ENCODE data around the gene TMEM91.

The TMEM91 gene

DNA sequence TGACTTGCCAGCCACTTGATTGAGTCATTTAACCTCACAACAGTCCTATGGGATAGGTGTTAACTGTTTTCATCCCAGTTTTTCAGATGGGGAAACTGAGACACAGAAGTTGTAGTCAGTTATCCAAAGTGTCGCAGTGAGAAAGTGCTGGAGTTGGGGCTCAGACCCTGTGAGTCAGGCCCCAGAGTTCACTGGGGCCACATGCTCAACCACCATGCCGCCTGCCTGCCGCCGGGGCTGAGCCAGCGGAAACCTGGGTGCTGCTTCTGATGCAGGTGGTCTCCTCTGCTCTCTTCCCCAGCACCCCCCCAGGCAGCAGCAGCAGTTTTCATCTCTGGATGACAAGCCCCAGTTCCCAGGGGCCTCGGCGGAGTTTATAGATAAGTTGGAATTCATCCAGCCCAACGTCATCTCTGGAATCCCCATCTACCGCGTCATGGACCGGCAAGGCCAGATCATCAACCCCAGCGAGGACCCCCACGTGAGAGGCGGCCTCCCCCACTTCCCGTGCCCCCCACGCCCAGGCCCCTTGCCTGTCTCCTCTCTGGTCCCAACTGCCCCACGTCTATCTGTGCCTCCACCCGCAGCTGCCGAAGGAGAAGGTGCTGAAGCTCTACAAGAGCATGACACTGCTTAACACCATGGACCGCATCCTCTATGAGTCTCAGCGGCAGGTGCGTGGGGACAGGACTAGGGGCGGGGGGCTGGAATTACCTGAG is 34.2 kb downstream of the TMEM91 start:
- DNase-seq = no peak

DNA sequence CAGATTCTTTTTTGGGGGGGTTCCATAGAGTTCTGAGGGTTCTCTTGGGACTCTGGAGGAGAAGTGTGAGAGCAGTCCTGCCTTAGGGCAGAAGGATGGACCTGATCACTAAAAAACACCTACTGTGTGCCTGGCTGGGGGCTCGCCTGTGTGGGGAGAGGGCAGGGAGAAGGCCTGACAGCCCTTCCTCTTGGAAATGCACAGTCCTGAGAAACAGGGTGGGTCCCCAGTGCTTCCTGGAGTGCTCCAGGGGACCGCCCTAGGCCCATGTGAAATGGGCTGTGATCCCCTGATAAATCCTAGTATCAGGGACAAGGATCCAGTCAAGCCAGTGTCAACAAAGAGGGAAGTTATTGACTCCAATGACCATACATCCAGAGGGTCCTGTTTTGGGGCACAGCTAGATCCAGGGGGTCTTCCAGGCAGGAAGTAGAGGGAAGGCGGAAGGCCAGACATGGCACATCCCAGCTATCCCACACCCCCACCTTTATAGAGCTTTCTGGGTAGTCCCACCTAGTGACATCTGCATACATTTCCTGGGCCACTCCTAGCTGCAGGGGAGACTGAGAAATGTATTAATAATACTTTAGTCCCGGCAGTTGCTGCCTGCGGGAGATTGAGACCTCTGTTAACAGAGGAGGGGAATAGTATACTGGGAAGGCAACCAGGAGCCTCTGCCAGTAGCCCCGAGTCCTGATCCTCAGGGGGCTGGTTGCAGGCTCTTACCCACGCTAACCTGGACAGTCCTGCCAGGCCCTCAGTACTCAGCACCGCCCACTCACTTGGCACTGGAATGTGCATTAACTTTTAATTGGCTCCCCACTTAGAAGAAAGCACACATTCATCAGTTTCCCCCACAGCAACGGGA is 35.0 kb downstream of the TMEM91 start:
- DNase-seq = no peak

DNA sequence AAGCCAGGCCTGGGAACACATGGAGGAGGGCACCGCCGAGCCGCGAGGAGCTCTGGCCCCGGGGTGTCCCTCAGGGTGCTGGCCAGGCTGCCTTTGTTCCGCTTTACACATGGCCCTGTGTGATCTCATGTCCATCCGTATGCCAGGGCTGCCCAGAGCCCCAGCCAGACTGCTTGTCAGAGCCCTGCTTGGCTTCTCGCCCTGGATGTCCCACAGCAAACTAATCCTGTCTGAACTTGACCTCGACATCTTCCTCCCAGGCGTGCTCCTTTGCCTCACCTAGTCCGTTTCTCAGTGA is 35.6 kb downstream of the TMEM91 start:
- peak in 43 of 56 donors; percentile 1 to 80 (median 42) for DNase-seq

DNA sequence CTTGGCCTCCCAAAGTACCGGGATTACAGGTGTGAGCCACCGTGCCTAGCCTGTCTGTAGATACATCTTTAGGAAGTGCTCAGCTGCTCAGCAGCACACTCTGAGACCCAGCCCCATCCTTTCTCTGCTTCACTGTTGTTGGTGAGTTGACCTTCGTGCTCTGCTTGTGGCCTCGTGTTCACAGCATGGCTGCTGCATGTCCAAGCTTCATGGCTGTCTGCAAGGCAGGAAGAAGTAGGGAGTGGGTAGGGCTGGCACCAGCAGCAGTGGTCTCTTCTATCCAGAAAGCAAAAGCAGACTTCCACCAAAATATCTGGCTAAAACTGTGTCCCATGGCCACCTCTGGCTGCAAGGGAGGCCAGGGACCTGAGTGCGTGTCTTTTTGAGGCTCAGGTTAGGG is 36.6 kb downstream of the TMEM91 start:
- DNase-seq = no peak

DNA sequence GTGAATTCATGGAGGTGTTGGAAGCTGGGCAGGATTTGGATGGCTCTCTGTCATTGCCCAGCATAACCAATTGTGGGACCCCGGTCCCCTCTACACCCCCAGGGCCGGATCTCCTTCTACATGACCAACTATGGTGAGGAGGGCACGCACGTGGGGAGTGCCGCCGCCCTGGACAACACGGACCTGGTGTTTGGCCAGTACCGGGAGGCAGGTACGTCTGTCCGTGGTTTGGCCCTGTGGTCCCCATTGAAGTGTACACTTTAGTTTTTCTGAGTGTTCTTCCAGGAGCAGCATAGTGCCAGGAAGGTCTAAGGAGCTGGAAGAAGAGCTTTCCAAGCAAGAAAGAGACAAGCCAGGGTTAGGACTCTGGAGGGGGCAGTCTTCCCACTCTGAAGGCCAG is 37.6 kb downstream of the TMEM91 start:
- DNase-seq = no peak

DNA sequence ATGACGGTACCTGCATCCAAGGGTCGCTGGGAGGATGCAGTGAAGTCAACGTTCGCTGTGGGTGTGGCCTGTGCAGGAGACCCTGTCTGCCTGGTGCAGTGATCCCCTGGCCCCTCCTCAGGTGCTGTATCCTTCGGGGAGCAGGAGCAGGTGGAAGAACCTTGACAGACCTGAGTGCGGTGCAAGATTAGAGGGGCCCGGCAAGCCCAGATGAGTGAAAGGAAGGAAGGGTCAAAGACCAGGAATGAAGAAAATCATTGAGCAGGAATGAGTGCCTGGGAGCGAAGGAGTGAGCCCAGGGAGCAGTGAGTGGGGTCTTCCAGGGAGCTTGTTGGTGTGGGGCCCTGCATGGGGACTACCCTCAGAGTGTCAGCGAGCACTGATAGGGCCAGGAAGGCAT is 38.1 kb downstream of the TMEM91 start:
- no peak for DNase-seq

DNA sequence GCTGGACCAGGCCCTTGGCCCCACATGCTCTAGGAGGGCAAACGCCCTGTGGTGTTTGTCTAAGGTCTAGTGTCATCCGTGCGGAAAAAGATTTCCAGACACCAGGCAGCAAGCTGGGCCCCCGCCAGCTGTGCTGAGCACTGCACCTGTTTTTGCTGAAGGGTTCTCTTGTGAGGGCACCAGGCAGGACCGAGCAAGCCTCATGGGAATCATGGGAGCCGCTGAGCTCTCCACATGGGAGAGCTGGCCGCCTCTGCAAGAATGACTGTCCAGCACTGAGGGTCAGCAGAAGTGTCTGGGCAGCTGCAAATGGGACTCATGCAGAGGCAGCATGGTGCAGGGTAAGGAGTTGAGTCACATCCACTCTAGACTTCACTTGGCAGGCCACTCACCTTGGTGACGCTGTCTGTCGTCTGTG is 38.8 kb downstream of the TMEM91 start:
- DNase-seq = no peak

DNA sequence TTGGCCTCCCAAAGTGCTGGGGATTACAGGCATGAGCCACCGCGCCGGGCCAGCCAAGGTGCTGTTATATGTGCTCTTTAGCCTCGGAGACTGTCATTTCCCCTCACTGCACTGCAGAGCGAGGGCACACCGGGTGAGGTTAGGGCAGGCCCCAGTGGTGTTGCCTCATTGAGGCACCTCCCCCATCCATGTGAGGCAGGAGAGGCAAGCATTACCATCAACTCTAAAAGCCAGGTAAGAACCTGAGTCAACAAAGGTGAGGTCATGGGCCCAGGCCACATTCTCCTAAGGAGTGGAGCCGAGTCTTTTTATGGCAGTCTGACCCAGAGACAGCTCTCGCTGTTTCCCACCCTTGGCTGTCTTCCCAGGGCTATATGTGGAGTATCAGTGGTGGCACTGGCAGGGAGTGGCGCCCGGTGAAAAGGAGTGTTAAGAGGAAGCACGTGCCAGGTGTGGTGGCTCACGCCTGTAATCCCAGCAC is 39.9 kb downstream of the TMEM91 start:
- no peak for DNase-seq

DNA sequence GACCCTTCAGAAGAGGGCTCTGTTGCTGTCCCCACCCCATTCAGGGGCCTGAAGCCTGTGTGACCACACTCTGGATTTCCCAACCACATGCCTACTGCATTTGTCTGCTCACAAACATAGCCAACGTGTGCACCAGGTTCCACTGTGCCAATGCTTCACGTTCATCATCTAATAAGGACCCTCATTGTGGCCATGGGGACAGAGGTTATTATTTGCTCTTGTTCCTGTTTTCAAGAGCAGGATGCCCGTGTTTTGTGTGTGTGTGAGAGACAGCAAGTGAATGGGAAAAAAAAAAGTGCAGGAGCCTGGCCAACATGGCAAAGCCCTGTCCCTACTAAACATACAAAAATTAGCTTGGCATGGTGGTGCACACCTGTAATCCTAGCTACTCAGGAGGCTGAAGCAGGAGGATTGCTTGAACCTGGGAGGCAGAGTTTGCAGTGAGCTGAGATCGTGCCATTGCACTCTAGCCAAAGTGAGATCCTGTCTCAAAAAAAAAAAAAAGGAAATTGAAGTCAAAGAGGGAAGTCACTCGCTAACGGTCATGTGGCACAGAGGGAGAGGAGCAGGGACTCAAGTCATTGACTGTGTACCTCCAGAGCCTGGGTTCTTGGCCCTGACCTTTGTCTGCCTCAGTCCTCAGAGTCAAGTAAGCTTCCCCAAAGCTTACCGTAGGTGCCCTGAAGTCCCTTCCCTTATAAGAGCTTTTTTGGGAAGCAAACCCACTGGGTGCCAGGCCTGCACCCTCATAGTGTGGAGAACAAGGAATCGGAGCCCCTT is 44.0 kb downstream of the TMEM91 start:
- peak in 3 of 56 donors; percentile 8 to 39 (median 9) for DNase-seq

DNA sequence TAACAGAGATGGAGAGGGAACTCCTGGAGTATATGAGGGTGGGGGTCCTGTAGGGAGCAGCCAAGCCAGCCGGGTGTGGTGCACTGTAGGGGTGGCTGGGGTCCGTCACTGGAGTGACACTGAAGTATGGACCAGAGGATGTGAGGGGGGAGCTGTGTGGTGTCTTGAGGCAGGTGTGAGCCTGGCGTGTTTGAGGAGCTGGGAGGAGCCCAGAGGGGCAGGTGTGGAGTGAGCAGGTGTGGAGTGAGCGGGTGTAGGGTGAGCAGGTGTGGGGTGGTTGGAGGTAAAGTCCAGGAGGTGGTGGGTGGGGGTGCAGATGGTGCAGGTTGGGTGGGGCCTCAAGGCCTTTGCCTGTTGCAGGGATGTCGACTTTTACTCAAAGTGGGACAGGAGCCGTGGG is 45.0 kb downstream of the TMEM91 start:
- no peak for DNase-seq

DNA sequence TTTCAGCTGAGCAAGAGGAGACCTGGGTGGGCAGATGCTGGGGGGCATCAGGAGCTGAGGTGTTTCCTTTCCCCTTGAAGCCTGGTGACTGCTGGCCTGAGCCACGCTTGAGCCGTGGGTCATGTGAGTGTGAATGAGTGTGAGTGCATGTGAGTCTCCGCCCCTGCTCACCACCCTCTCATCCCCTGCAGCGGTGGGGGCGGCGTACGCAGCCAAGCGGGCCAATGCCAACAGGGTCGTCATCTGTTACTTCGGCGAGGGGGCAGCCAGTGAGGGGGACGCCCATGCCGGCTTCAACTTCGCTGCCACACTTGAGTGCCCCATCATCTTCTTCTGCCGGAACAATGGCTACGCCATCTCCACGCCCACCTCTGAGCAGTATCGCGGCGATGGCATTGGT is 45.6 kb downstream of the TMEM91 start:
- DNase-seq = no peak

DNA sequence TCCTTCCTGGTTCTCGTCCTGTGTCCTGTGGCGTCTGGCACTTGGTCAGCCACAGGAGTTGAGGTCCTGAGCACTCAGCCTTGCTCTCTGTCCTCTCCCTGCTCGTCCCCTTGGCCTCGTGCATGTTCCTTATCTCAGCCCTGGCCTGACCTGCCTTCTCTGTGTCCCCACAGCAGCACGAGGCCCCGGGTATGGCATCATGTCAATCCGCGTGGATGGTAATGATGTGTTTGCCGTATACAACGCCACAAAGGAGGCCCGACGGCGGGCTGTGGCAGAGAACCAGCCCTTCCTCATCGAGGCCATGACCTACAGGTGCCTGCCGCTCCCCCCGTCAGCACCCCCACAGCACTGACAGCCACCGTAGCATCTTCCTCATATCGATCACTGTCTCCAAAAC is 46.1 kb downstream of the TMEM91 start:
- no peak for DNase-seq

DNA sequence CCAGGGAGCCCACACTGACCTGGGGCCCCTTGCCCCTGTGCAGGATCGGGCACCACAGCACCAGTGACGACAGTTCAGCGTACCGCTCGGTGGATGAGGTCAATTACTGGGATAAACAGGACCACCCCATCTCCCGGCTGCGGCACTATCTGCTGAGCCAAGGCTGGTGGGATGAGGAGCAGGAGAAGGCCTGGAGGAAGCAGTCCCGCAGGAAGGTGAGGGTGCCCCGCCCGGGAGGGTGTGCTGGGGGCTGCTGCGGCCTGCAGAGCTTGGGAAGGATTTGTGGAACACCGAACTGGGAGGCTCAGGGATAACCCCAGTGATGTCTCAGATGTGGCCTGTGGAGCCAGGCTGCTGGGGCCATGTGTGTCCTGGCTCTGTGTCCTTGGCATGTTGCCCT is 46.6 kb downstream of the TMEM91 start:
- DNase-seq = no peak

DNA sequence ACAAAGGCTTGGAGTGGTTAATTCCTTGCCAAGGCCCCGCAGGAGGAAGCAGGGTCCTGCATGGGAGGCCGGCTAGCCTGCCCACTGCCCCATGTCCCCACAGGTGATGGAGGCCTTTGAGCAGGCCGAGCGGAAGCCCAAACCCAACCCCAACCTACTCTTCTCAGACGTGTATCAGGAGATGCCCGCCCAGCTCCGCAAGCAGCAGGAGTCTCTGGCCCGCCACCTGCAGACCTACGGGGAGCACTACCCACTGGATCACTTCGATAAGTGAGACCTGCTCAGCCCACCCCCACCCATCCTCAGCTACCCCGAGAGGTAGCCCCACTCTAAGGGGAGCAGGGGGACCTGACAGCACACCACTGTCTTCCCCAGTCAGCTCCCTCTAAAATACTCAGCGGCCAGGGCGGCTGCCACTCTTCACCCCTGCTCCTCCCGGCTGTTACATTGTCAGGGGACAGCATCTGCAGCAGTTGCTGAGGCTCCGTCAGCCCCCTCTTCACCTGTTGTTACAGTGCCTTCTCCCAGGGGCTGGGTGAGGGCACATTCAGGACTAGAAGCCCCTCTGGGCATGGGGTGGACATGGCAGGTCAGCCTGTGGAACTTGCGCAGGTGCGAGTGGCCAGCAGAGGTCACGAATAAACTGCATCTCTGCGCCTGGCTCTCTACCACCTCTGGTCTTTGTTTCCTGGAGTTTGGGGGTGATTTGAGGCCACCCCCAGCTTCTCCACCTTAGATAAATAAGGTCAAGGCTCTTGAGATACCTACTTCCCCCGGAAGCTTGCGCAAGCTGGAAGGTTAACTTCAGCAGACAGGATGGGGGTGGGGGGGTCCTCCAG is 48.2 kb downstream of the TMEM91 start:
- DNase-seq = no peak

DNA sequence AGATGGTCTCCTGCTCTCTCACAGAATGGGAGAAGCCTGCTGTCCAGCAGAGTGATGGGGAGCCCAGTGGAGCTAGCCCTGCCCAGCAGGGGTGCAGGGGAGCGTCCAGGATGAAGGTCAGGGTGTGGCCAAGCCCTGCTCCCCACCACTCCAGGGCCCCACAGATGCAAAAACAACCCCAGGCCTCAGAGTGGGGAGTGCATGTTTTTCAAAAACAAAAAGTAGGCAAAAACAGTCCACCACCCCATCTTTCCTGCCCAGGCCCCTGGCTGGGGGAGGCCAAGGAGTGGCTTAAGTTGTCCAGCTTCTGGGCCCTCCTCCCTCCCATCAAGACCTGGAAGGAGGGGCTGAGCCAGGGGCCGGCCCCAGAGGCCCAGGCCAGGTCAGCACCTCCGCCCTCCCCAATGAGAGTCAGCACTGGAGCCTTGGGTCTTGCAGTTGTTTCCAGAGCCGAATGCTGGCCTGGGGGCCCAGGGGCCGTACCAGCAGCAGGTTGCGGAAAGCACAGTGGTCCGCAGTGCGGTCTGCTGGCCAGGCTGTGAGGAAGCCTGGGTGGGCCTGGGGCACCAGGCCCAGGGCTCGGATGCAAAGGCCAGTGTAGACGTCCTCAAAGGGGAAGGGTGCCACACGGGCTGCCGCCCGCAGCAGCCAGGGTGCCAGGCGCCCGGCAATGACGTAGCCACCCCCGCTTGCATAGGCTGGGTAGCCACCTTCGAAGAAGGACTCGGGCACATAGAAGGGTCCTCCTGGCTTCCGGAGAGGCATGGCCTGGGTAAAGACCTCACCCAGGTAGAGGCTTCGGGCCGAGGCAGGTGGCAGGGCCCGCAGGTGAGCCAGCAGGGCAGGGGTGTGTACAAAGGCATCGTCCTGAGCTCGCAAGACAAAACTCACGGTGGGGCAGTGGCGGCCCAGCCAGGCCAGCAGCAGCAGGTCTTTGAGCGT is 49.1 kb downstream of the TMEM91 start:
- DNase-seq = no peak

DNA sequence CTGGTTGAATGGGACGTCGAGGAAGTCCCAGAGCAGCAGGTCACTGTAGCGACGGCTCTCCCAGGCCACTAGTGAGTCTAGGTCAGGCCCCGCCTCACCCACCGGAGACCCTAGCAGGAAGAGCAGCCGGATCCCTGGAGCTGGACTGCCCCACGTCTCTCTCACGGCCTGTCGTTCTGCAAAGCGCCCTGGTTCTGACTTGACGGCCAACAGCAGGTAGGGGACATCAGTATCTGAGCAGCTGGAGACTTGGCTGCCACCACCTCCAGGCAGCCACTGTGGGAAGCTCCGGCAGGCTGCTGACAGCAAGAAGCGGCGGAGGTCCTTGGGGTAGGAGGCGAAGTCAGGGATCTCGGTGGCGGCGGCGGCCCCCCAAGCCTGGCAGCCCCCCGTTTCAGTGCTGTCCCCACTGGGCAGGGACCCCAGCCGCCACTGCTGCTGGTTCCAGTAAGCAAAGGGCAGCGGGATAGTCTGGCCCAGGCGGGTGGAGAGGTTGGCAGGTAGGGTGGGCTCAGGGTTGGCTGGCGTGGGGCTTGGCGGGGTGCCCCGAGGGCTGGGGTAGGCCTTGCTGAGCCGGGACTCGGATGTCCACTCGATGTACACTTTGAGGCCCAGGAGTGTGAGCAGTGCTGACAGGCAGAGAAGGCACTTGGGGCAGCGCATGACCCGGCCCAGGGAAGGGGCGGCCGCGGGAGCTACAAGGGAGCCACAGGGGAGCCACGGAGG is 49.9 kb downstream of the TMEM91 start:
- DNase-seq = no peak

DNA sequence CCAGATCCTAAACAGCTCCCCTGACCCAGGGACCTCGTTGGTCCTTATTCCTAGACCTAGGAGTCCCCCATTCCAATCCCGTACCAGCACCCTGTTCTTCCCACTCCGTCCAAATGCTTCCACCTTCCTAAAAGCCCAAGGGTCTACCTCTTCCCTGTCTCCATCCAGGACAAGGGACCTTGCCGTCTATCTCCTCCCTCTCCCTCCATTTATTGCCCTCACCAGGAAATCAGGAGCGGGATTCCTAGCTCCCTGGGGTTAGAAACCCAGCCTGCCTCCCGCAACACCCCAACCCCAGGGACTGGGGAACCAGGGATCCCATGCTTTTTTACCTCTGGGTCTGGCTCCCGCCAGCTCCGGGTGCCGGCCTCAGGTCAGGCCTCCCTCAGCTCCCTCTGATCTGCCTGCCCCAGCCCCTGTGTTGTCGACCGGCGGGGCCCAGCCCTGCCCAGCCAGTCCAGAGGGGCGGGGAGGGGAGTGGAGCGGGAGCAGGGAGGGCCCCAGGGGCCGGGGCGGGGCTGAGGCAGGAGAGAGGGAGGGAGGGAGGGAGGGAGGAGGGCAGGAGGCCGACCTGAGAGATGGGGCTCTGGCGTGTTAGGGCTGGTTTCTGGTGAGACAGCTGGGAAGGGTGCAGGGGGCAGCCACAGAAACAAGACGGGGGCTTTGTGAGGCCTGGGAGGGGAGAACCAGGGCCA is 50.8 kb downstream of the TMEM91 start, which contains the start of gene B3GNT8:
Gene B3GNT8 (minus strand): TSS at position 423 of the 695 bp plus-strand sequence. CDS start 596 bp downstream, outside the sequence.
- DNase-seq = peak in 2 of 56 donors; percentile 22 to 52

All from nucleus accumbens (tissue), 56 donors.